Measurements from ENCODE around the gene SCAANT1. TPM values are rescaled to one million over a fixed set of nuclear protein-coding genes. Genes with fewer than 3 reads are reported as not detected.

Gene SCAANT1
- total and polyA plus RNA-seq, 2 experiments from 2014 or later = 1.1 TPM; not detected in 1

GRCh38 chr3:63910001-63910400, 2.2 kb downstream of the SCAANT1 start:
- WGBS (ENCODE audit: low lambda C conversion rate, missing lambda C conversion rate) = 94% methylated on average over 4 of the region's 4 CpGs
- Histone ChIP-seq H3K79me2 (peaks cover 32% of the 10 kb centered on the region), H3K4me2 (no peak overlapping the region), H3K27me3 (no peaks in the 10 kb centered on the region), H3K4me3 (no peak overlapping the region), H3K9me2 (replicated peaks; ENCODE audit: insufficient read depth) (no peaks in the 10 kb centered on the region), H4K20me1 (ENCODE audit: insufficient read depth, poor library complexity, severe bottlenecking) (peaks cover 5% of the 10 kb centered on the region), H3K36me3 (replicated peaks; ENCODE audit: insufficient read depth, low read depth) (no peaks in the 10 kb centered on the region), H3K9me3 (ENCODE audit: low read depth) (no peaks in the 10 kb centered on the region), H2AFZ (no peak overlapping the region), H3K27ac (no peak overlapping the region), H3K4me1 (ENCODE audit: insufficient read depth) (peaks cover 15% of the 10 kb centered on the region)
- no peak for TF ChIP-seq EZH2 (IDR thresholded peaks at IDR 0.05; ENCODE audit: borderline replicate concordance)
- TF ChIP-seq CTCF (IDR thresholded peaks at IDR 0.05; ENCODE audit: poor library complexity) = no peak
- TF ChIP-seq EZH2phosphoT487 (IDR thresholded peaks at IDR 0.05; ENCODE audit: low read depth, severe bottlenecking, unreplicated experiment) = no peak
- DNase-seq (ENCODE audit: low spot score) = no peak

- peaks cover 26% of the 10 kb centered on the region for H3K79me2 ChIP-seq
- H3K4me3 ChIP-seq = no peak overlapping the region
- no peak overlapping the region for H2AFZ ChIP-seq
- no peaks in the 10 kb centered on the region for H3K9me2 ChIP-seq (replicated peaks; ENCODE audit: insufficient read depth)
- 86% methylated on average over 2 of the region's 2 CpGs for WGBS (ENCODE audit: low lambda C conversion rate, missing lambda C conversion rate)
- no peak overlapping the region for H3K27ac ChIP-seq
- TF ChIP-seq EZH2 (IDR thresholded peaks at IDR 0.05; ENCODE audit: borderline replicate concordance) (no peak), EZH2phosphoT487 (IDR thresholded peaks at IDR 0.05; ENCODE audit: low read depth, severe bottlenecking, unreplicated experiment) (no peak), CTCF (IDR thresholded peaks at IDR 0.05; ENCODE audit: poor library complexity) (no peak)
- H3K4me2 ChIP-seq = no peak overlapping the region
- no peak for DNase-seq (ENCODE audit: low spot score)
- H3K27me3 ChIP-seq = no peaks in the 10 kb centered on the region
- peaks cover 5% of the 10 kb centered on the region for H4K20me1 ChIP-seq (ENCODE audit: insufficient read depth, poor library complexity, severe bottlenecking)
- no peaks in the 10 kb centered on the region for H3K9me3 ChIP-seq (ENCODE audit: low read depth)
- H3K4me1 ChIP-seq (ENCODE audit: insufficient read depth) = peaks cover 15% of the 10 kb centered on the region
- H3K36me3 ChIP-seq (replicated peaks; ENCODE audit: insufficient read depth, low read depth) = no peaks in the 10 kb centered on the region
These were observed 2.8 kb downstream of the SCAANT1 start for GRCh38 chr3:63909431-63909830.

GRCh38 chr3:63908776-63909175, 3.4 kb downstream of the SCAANT1 start:
- H2AFZ ChIP-seq = no peak overlapping the region
- 100% methylated on average over 1 of the region's 1 CpG for whole genome bisulfite sequencing (ENCODE audit: low lambda C conversion rate, missing lambda C conversion rate)

More at GRCh38 chr3:63908776-63909175, 3.4 kb downstream of the SCAANT1 start:
- no peak for DNase-seq (ENCODE audit: low spot score)
- Histone ChIP-seq H3K27me3 (no peaks in the 10 kb centered on the region), H3K36me3 (replicated peaks; ENCODE audit: insufficient read depth, low read depth) (no peaks in the 10 kb centered on the region), H3K4me1 (ENCODE audit: insufficient read depth) (peaks cover 9% of the 10 kb centered on the region), H3K79me2 (peaks cover 20% of the 10 kb centered on the region), H4K20me1 (ENCODE audit: insufficient read depth, poor library complexity, severe bottlenecking) (peaks cover 5% of the 10 kb centered on the region), H3K27ac (no peak overlapping the region), H3K9me2 (replicated peaks; ENCODE audit: insufficient read depth) (no peaks in the 10 kb centered on the region), H3K9me3 (ENCODE audit: low read depth) (no peaks in the 10 kb centered on the region), H3K4me2 (no peak overlapping the region), H3K4me3 (no peak overlapping the region)
- TF ChIP-seq EZH2 (IDR thresholded peaks at IDR 0.05; ENCODE audit: borderline replicate concordance) (no peak), CTCF (IDR thresholded peaks at IDR 0.05; ENCODE audit: poor library complexity) (no peak), EZH2phosphoT487 (IDR thresholded peaks at IDR 0.05; ENCODE audit: low read depth, severe bottlenecking, unreplicated experiment) (no peak)

Data from hepatocyte (in vitro differentiated cells).